Measurements from ENCODE around the gene SNX7.

The SNX7 gene

GRCh38 chr1:98781906-98782305, 120.4 kb downstream of the SNX7 start:
- DNase-seq, result no peak

- no peak for DNase-seq
Observed at GRCh38 chr1:98783821-98784220, 122.3 kb downstream of the SNX7 start.

GRCh38 chr1:98791498-98791897, 130.0 kb downstream of the SNX7 start:
- DNase-seq, result no peak

GRCh38 chr1:98792123-98792522, 130.6 kb downstream of the SNX7 start:
- no peak for DNase-seq

GRCh38 chr1:98793136-98793535, 131.6 kb downstream of the SNX7 start:
- no peak for DNase-seq

GRCh38 chr1:98794196-98794886, 132.8 kb downstream of the SNX7 start:
- peak; percentile 83 for DNase-seq

- DNase-seq, result no peak
Observed at GRCh38 chr1:98796049-98796448, 134.5 kb downstream of the SNX7 start.

- DNase-seq, result peak; percentile 54
Observed at GRCh38 chr1:98797506-98797905, 136.0 kb downstream of the SNX7 start.

Measured in CD4-positive, alpha-beta T cell treated with Interleukin-17A for 1 hour (primary cell).